A673 (cell line): ENCODE results near the gene UBE2L3. TPM values are rescaled to one million over a fixed set of nuclear protein-coding genes. Genes with fewer than 3 reads are reported as not detected.
"Not testable (repeated sequence)": the region's sequence is repeated elsewhere in the genome, so short reads cannot be mapped to it uniquely, and the experiment has no call there.

Experiments used
- BruUV-seq: library from RNA; stranded (reverse); fragments of 400-500 nt; replicated peaks from 2 replicates; lab custom pipeline; 2021; lab: Mats Ljungman, UMichigan
- CTCF ChIA-PET: fragments of 300-600 bp; sonication (Branson Sonifier 250); formaldehyde crosslinking; loops from one replicate; lab custom pipeline; 2022; ENCODE audit warnings: antibody characterized with exemption; lab: Charles Lee
- POLR2A ChIA-PET: fragments of 300-600 bp; sonication (Branson Sonifier 250); formaldehyde crosslinking; loops from one replicate; lab custom pipeline; 2022; ENCODE audit warnings: antibody characterized with exemption; ENCODE audit not compliant: low non-redundant PET; lab: Charles Lee
- DNase-seq: peaks from one replicate; pipeline ENCODE4 v3.0.0-alpha.2; 2015; ENCODE audit warnings: low spot score
- H3K27ac ChIP-seq: fragments of 200-600 bp; sonication (generic); 2 replicates; pipeline ENCODE4 v1.5.1; 2016; ENCODE audit warnings: mixed run types, low read depth, mild to moderate bottlenecking, mixed read lengths, antibody characterized with exemption, low read length; ENCODE audit not compliant: poor library complexity, severe bottlenecking
- H3K27me3 ChIP-seq: fragments of 200-600 bp; sonication (generic); replicated peaks from 2 replicates; pipeline ENCODE4 v1.6.1; 2017; ENCODE audit warnings: mixed run types, low read depth, mild to moderate bottlenecking, mixed read lengths, antibody characterized with exemption, low read length; ENCODE audit not compliant: insufficient read depth, poor library complexity
- H3K36me3 ChIP-seq: fragments of 200-600 bp; sonication (generic); 2 replicates; pipeline ENCODE4 v1.6.1; 2016; ENCODE audit warnings: mixed run types, mild to moderate bottlenecking, mixed read lengths, antibody characterized with exemption, low read length; ENCODE audit not compliant: insufficient read depth, poor library complexity, severe bottlenecking
- H3K4me1 ChIP-seq: fragments of 200-600 bp; sonication (generic); 2 replicates; pipeline ENCODE4 v1.6.1; 2017; ENCODE audit warnings: mixed run types, mild to moderate bottlenecking, mixed read lengths, antibody characterized with exemption, low read length; ENCODE audit not compliant: insufficient read depth, poor library complexity, severe bottlenecking
- H3K4me3 ChIP-seq: fragments of 200-600 bp; sonication (generic); 2 replicates; pipeline ENCODE4 v1.5.1; 2016; ENCODE audit warnings: low read depth, mixed run types, mild to moderate bottlenecking, mixed read lengths, low read length; ENCODE audit not compliant: poor library complexity, severe bottlenecking
- H3K9me3 ChIP-seq: fragments of 200-600 bp; sonication (generic); 2 replicates; pipeline ENCODE4 v1.6.1; 2016; ENCODE audit warnings: mixed run types, low read depth, mild to moderate bottlenecking, mixed read lengths, antibody characterized with exemption, low read length; ENCODE audit not compliant: poor library complexity, severe bottlenecking
- intact Hi-C: fragments of 100-400 bp; cut with micrococcal nuclease; formaldehyde crosslinking; loops from one replicate; pipeline ENCODE4 v1.10.0; 2022; ENCODE audit not compliant: unreplicated experiment
- total RNA-seq: library from RNA; stranded (reverse); gene quantifications from 2 replicates; pipeline ENCODE4 v1.2.3, GENCODE V29; 2021

Gene UBE2L3
- total RNA-seq, 1 experiment from 2014 or later, result 118 TPM

- DNase-seq, H3K4me1 ChIP-seq, intact Hi-C loops, BruUV-seq, CTCF ChIA-PET, H3K36me3 ChIP-seq, H3K9me3 ChIP-seq, H3K27me3 ChIP-seq, POLR2A ChIA-PET, H3K4me3 ChIP-seq, H3K27ac ChIP-seq: not testable (repeated sequence)
These were observed 22.8 kb upstream of the UBE2L3 start for GRCh38 chr22:21544432-21545322.

- POLR2A ChIA-PET, H3K27ac ChIP-seq, intact Hi-C loops, H3K36me3 ChIP-seq, H3K4me1 ChIP-seq, DNase-seq, H3K27me3 ChIP-seq, CTCF ChIA-PET, H3K9me3 ChIP-seq, BruUV-seq, H3K4me3 ChIP-seq: not testable (repeated sequence)
These were observed 18.0 kb upstream of the UBE2L3 start for GRCh38 chr22:21549558-21549957.

- POLR2A ChIA-PET, CTCF ChIA-PET, BruUV-seq, H3K4me3 ChIP-seq, H3K9me3 ChIP-seq, H3K4me1 ChIP-seq, intact Hi-C loops, DNase-seq, H3K27me3 ChIP-seq, H3K27ac ChIP-seq, H3K36me3 ChIP-seq: not testable (repeated sequence)
These were observed 17.4 kb upstream of the UBE2L3 start for GRCh38 chr22:21550008-21550677.

- intact Hi-C loops, H3K4me1 ChIP-seq, POLR2A ChIA-PET, CTCF ChIA-PET, H3K4me3 ChIP-seq, H3K27ac ChIP-seq, H3K27me3 ChIP-seq, DNase-seq, BruUV-seq, H3K9me3 ChIP-seq, H3K36me3 ChIP-seq: not testable (repeated sequence)
These were observed 16.9 kb upstream of the UBE2L3 start for GRCh38 chr22:21550678-21551047.

- H3K4me3 ChIP-seq, POLR2A ChIA-PET, BruUV-seq, DNase-seq, H3K4me1 ChIP-seq, H3K27ac ChIP-seq, H3K27me3 ChIP-seq, intact Hi-C loops, H3K9me3 ChIP-seq, CTCF ChIA-PET, H3K36me3 ChIP-seq: not testable (repeated sequence)
These were observed 16.2 kb upstream of the UBE2L3 start, which contains the start of gene RIMBP3C for GRCh38 chr22:21551361-21551760. RIMBP3C (minus strand) TSS chr22:21551461; CDS start chr22:21550976, 485 bp downstream.

GRCh38 chr22:21559345-21560125 lies 8.0 kb upstream of the UBE2L3 start:
- CTCF ChIA-PET, intact Hi-C loops, POLR2A ChIA-PET, H3K4me1 ChIP-seq, H3K36me3 ChIP-seq, H3K9me3 ChIP-seq, DNase-seq, H3K27ac ChIP-seq, H3K27me3 ChIP-seq, BruUV-seq, H3K4me3 ChIP-seq: not testable (repeated sequence)

GRCh38 chr22:21560657-21561056 lies 6.9 kb upstream of the UBE2L3 start:
- H3K27ac ChIP-seq, H3K4me1 ChIP-seq, H3K36me3 ChIP-seq, POLR2A ChIA-PET, H3K4me3 ChIP-seq, H3K27me3 ChIP-seq, intact Hi-C loops, BruUV-seq, H3K9me3 ChIP-seq, CTCF ChIA-PET, DNase-seq: not testable (repeated sequence)
